NCI-H345 treated with DMSO at 0.1 percent for 48 hours (cell line): ENCODE data around the gene MFN2.
"Not testable (repeated sequence)": the region's sequence is repeated elsewhere in the genome, so short reads cannot be mapped to it uniquely, and the experiment has no call there.

ENCODE experiments used
- DNase-seq: peaks from one replicate; lab custom pipeline; 2025; ENCODE audit not compliant: unreplicated experiment; lab: John Stamatoyannopoulos, UW

MFN2 gene

GRCh38 chr1:12019858-12020509, 39.7 kb downstream of the MFN2 start:
- no peak for DNase-seq

- no peak for DNase-seq
Observed at GRCh38 chr1:12021616-12022015, 41.4 kb downstream of the MFN2 start.

GRCh38 chr1:12022036-12022435, 41.8 kb downstream of the MFN2 start:
- DNase-seq: no peak

GRCh38 chr1:12026586-12026985, 46.3 kb downstream of the MFN2 start:
- DNase-seq: no peak

GRCh38 chr1:12028248-12028647, 48.0 kb downstream of the MFN2 start:
- DNase-seq: no peak

GRCh38 chr1:12028957-12029511, 48.8 kb downstream of the MFN2 start:
- DNase-seq: no peak

- no peak for DNase-seq
Observed at GRCh38 chr1:12029720-12030339, 49.6 kb downstream of the MFN2 start.

GRCh38 chr1:12031039-12031980, 51.1 kb downstream of the MFN2 start:
- no peak for DNase-seq

- no peak for DNase-seq
Observed at GRCh38 chr1:12032161-12032621, 51.9 kb downstream of the MFN2 start.

- DNase-seq: not testable (repeated sequence)
Observed at GRCh38 chr1:12033441-12033840, 53.2 kb downstream of the MFN2 start.

- DNase-seq: no peak
Observed at GRCh38 chr1:12034381-12034801, 54.1 kb downstream of the MFN2 start.

- no peak for DNase-seq
Observed at GRCh38 chr1:12035312-12035711, 55.1 kb downstream of the MFN2 start.

- DNase-seq: no peak
Observed at GRCh38 chr1:12037486-12038355, 57.5 kb downstream of the MFN2 start.

GRCh38 chr1:12038356-12039163, 58.3 kb downstream of the MFN2 start:
- DNase-seq: no peak

- no peak for DNase-seq
Observed at GRCh38 chr1:12039164-12039525, 58.9 kb downstream of the MFN2 start.

GRCh38 chr1:12039824-12040456, 59.7 kb downstream of the MFN2 start:
- DNase-seq: not testable (repeated sequence)

GRCh38 chr1:12040457-12041051, 60.3 kb downstream of the MFN2 start:
- DNase-seq: no peak

- not testable (repeated sequence) for DNase-seq
Observed at GRCh38 chr1:12044187-12044877, 64.1 kb downstream of the MFN2 start.
